ENCODE results near the gene TRIM8.

- TF ChIP-seq, protein P1, sequence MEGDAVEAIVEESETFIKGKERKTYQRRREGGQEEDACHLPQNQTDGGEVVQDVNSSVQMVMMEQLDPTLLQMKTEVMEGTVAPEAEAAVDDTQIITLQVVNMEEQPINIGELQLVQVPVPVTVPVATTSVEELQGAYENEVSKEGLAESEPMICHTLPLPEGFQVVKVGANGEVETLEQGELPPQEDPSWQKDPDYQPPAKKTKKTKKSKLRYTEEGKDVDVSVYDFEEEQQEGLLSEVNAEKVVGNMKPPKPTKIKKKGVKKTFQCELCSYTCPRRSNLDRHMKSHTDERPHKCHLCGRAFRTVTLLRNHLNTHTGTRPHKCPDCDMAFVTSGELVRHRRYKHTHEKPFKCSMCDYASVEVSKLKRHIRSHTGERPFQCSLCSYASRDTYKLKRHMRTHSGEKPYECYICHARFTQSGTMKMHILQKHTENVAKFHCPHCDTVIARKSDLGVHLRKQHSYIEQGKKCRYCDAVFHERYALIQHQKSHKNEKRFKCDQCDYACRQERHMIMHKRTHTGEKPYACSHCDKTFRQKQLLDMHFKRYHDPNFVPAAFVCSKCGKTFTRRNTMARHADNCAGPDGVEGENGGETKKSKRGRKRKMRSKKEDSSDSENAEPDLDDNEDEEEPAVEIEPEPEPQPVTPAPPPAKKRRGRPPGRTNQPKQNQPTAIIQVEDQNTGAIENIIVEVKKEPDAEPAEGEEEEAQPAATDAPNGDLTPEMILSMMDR (IDR thresholded peaks at IDR 0.05), result no peak
- no peak for TF ChIP-seq POLR2A (IDR thresholded peaks at IDR 0.05)
These were observed 40.3 kb upstream of the TRIM8 start for GRCh38 chr10:102603946-102604345.
